ENCODE results near the gene ICA1. TPM values are rescaled to one million over a fixed set of nuclear protein-coding genes. Genes with fewer than 3 reads are reported as not detected.

ICA1 gene
- total RNA-seq, 1 experiment from 2014 or later, result 66.4 TPM

- Mint-ChIP-seq H3K4me1 (ENCODE audit: low read depth, unreplicated experiment) (peaks cover 38% of the 10 kb centered on the region), H3K27me3 (ENCODE audit: unreplicated experiment) (no peaks in the 10 kb centered on the region), H3K27ac (ENCODE audit: unreplicated experiment) (no peak overlapping the region), H3K9me3 (ENCODE audit: low read depth, unreplicated experiment) (no peaks in the 10 kb centered on the region), H3K4me3 (ENCODE audit: low read depth, unreplicated experiment) (no peak overlapping the region), H3K36me3 (ENCODE audit: insufficient read depth, unreplicated experiment) (no peaks in the 10 kb centered on the region)
- DNase-seq, result no peak
- CTCF ChIA-PET, result interaction anchor here (0.6 to 0.8 kb wide), 2 partner anchors 16 to 103 kb away, joined by 3 read pairs; no protein-coding TSS in a partner anchor
- no TSS peak for BruUV-seq (replicated peaks)
- TF ChIP-seq CTCF (IDR thresholded peaks at IDR 0.05; ENCODE audit: unreplicated experiment), result no peak
- intact Hi-C loops (cut with micrococcal nuclease; ENCODE audit: unreplicated experiment), result loop anchor here (2.0 to 10.0 kb wide), 3 partner anchors 15 to 869 kb away; no protein-coding TSS in a partner anchor
Observed at GRCh38 chr7:8291397-8292141, 29.6 kb upstream of the ICA1 start.

GRCh38 chr7:8290645-8291308 lies 28.8 kb upstream of the ICA1 start:
- Mint-ChIP-seq H3K36me3 (ENCODE audit: insufficient read depth, unreplicated experiment) (no peaks in the 10 kb centered on the region), H3K4me1 (ENCODE audit: low read depth, unreplicated experiment) (peaks cover 35% of the 10 kb centered on the region), H3K27me3 (ENCODE audit: unreplicated experiment) (no peaks in the 10 kb centered on the region), H3K27ac (ENCODE audit: unreplicated experiment) (no peak overlapping the region), H3K9me3 (ENCODE audit: low read depth, unreplicated experiment) (no peaks in the 10 kb centered on the region), H3K4me3 (ENCODE audit: low read depth, unreplicated experiment) (no peak overlapping the region)
- intact Hi-C loops (cut with micrococcal nuclease; ENCODE audit: unreplicated experiment), result loop anchor here (2.0 to 10.0 kb wide), 3 partner anchors 14 to 868 kb away; no protein-coding TSS in a partner anchor
- TF ChIP-seq CTCF (IDR thresholded peaks at IDR 0.05; ENCODE audit: unreplicated experiment), result no peak
- CTCF ChIA-PET, result no interaction called here
- DNase-seq, result peak; percentile 44
- no TSS peak for BruUV-seq (replicated peaks)

GRCh38 chr7:8286118-8286517 lies 24.2 kb upstream of the ICA1 start:
- no peak overlapping the region for H3K27ac Mint-ChIP-seq (ENCODE audit: unreplicated experiment)
- no peak for DNase-seq
- no peaks in the 10 kb centered on the region for H3K36me3 Mint-ChIP-seq (ENCODE audit: insufficient read depth, unreplicated experiment)
- peaks cover 37% of the 10 kb centered on the region for H3K4me1 Mint-ChIP-seq (ENCODE audit: low read depth, unreplicated experiment)
- intact Hi-C loops (cut with micrococcal nuclease; ENCODE audit: unreplicated experiment), result no loop called here
- CTCF ChIA-PET, result interaction anchor here (1.1 to 2.8 kb wide), 2 partner anchors 10 kb away, joined by 3 to 7 read pairs; no protein-coding TSS in a partner anchor
- TF ChIP-seq CTCF (IDR thresholded peaks at IDR 0.05; ENCODE audit: unreplicated experiment), result no peak
- H3K27me3 Mint-ChIP-seq (ENCODE audit: unreplicated experiment), result no peaks in the 10 kb centered on the region
- no peak overlapping the region for H3K4me3 Mint-ChIP-seq (ENCODE audit: low read depth, unreplicated experiment)
- no peaks in the 10 kb centered on the region for H3K9me3 Mint-ChIP-seq (ENCODE audit: low read depth, unreplicated experiment)
- BruUV-seq (replicated peaks), result no TSS peak

- Mint-ChIP-seq H3K4me1 (ENCODE audit: low read depth, unreplicated experiment) (peaks cover 28% of the 10 kb centered on the region), H3K36me3 (ENCODE audit: insufficient read depth, unreplicated experiment) (no peaks in the 10 kb centered on the region), H3K4me3 (ENCODE audit: low read depth, unreplicated experiment) (no peak overlapping the region), H3K9me3 (ENCODE audit: low read depth, unreplicated experiment) (no peaks in the 10 kb centered on the region), H3K27ac (ENCODE audit: unreplicated experiment) (no peak overlapping the region), H3K27me3 (ENCODE audit: unreplicated experiment) (no peaks in the 10 kb centered on the region)
- CTCF ChIA-PET, result interaction anchor here (1.1 to 2.8 kb wide), 2 partner anchors 9 to 11 kb away, joined by 3 to 7 read pairs; no protein-coding TSS in a partner anchor
- no peak for DNase-seq
- intact Hi-C loops (cut with micrococcal nuclease; ENCODE audit: unreplicated experiment), result no loop called here
- no TSS peak for BruUV-seq (replicated peaks)
- TF ChIP-seq CTCF (IDR thresholded peaks at IDR 0.05; ENCODE audit: unreplicated experiment), result no peak
Observed at GRCh38 chr7:8285155-8285554, 23.2 kb upstream of the ICA1 start.
